ENCODE data around the gene CITED4.
A peak's percentile ranks its signal among the peaks of the same experiment; 100 is the strongest.

DNA sequence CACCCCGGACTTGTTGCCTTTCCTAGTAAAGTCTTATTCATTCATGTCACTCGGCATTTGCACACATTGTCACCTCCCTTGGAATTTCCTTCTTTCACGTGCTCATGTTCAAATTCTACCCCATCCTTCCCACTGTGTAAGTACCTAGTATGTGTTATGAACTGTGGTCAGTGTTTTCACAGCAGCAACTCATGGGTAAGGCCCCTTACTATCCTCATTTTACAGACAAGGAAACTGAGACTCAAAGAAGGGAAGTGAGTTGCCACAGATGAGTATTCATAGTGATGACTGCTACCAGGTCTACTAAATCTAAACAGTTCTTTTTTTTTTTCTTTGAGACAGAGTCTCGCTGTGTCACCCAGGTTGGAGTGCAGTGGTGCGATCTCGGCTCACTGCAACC, 10.5 kb downstream of the CITED4 start:
- TF ChIP-seq, protein P1, sequence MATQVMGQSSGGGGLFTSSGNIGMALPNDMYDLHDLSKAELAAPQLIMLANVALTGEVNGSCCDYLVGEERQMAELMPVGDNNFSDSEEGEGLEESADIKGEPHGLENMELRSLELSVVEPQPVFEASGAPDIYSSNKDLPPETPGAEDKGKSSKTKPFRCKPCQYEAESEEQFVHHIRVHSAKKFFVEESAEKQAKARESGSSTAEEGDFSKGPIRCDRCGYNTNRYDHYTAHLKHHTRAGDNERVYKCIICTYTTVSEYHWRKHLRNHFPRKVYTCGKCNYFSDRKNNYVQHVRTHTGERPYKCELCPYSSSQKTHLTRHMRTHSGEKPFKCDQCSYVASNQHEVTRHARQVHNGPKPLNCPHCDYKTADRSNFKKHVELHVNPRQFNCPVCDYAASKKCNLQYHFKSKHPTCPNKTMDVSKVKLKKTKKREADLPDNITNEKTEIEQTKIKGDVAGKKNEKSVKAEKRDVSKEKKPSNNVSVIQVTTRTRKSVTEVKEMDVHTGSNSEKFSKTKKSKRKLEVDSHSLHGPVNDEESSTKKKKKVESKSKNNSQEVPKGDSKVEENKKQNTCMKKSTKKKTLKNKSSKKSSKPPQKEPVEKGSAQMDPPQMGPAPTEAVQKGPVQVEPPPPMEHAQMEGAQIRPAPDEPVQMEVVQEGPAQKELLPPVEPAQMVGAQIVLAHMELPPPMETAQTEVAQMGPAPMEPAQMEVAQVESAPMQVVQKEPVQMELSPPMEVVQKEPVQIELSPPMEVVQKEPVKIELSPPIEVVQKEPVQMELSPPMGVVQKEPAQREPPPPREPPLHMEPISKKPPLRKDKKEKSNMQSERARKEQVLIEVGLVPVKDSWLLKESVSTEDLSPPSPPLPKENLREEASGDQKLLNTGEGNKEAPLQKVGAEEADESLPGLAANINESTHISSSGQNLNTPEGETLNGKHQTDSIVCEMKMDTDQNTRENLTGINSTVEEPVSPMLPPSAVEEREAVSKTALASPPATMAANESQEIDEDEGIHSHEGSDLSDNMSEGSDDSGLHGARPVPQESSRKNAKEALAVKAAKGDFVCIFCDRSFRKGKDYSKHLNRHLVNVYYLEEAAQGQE (IDR thresholded peaks at IDR 0.05; ENCODE audit: low read depth, low read length) = no peak
- TF ChIP-seq NR2F1 (conservative IDR thresholded peaks at IDR 0.05) (0 out of 2 replicates have a peak, but pooled peaks have one; percentile 58), POLR2A (IDR thresholded peaks at IDR 0.05; ENCODE audit: low read depth, low read length) (no peak), RFX5 (IDR thresholded peaks at IDR 0.05; ENCODE audit: low read depth, low read length) (no peak), EZH2 (IDR thresholded peaks at IDR 0.05; ENCODE audit: borderline replicate concordance, control insufficient read depth, low read depth, low read length) (no peak)

Data from GM12878 (cell line).